C1 segment of cervical spinal cord (tissue), 14 donors: Measurements from ENCODE around the gene AKT2.

Source experiments
- DNase-seq, 14 donors: peaks; one replicate each; lab custom pipeline; 2025; lab: John Stamatoyannopoulos, UW

The AKT2 gene

GRCh38 chr19:40273469-40274360 is 11.4 kb downstream of the AKT2 start:
- DNase-seq = peak in 2 of 14 donors; percentile 18 to 85

GRCh38 chr19:40272261-40272660 is 12.9 kb downstream of the AKT2 start:
- DNase-seq = peak in 1 of 14 donors; percentile 47

GRCh38 chr19:40271706-40272105 is 13.4 kb downstream of the AKT2 start:
- no peak for DNase-seq

- peak in 1 of 14 donors; percentile 92 for DNase-seq
Measured at GRCh38 chr19:40270362-40271089, 14.6 kb downstream of the AKT2 start.

GRCh38 chr19:40269216-40269940 is 15.8 kb downstream of the AKT2 start:
- DNase-seq = no peak

GRCh38 chr19:40267601-40267997 is 17.5 kb downstream of the AKT2 start:
- no peak for DNase-seq

- no peak for DNase-seq
Measured at GRCh38 chr19:40266912-40267600, 18.1 kb downstream of the AKT2 start.

- peak in 4 of 14 donors; percentile 19 to 85 (median 24) for DNase-seq
Measured at GRCh38 chr19:40266119-40266518, 19.0 kb downstream of the AKT2 start.

GRCh38 chr19:40265763-40266099 is 19.4 kb downstream of the AKT2 start:
- no peak for DNase-seq

- peak in 1 of 14 donors; percentile 60 for DNase-seq
Measured at GRCh38 chr19:40265055-40265762, 19.9 kb downstream of the AKT2 start.

GRCh38 chr19:40264314-40265054 is 20.7 kb downstream of the AKT2 start:
- DNase-seq = peak in 1 of 14 donors; percentile 50

- DNase-seq = peak in 1 of 14 donors; percentile 66
Measured at GRCh38 chr19:40263440-40264313, 21.5 kb downstream of the AKT2 start.

- DNase-seq = no peak
Measured at GRCh38 chr19:40262422-40262821, 22.7 kb downstream of the AKT2 start.

- DNase-seq = no peak
Measured at GRCh38 chr19:40261631-40262030, 23.5 kb downstream of the AKT2 start.

GRCh38 chr19:40257096-40257517 is 28.0 kb downstream of the AKT2 start:
- no peak for DNase-seq

GRCh38 chr19:40256512-40256911 is 28.6 kb downstream of the AKT2 start:
- no peak for DNase-seq

GRCh38 chr19:40255619-40256166 is 29.5 kb downstream of the AKT2 start:
- DNase-seq = no peak

- DNase-seq = no peak
Measured at GRCh38 chr19:40254714-40255418, 30.3 kb downstream of the AKT2 start.
